Neural crest cell (in vitro differentiated cells): ENCODE results near the gene PWP2. TPM values are rescaled to one million over a fixed set of nuclear protein-coding genes. Genes with fewer than 3 reads are reported as not detected.
"Not testable (repeated sequence)": the region's sequence is repeated elsewhere in the genome, so short reads cannot be mapped to it uniquely, and the experiment has no call there.

ENCODE experiments used
- DNase-seq: peaks from one replicate; pipeline ENCODE4 v3.0.0; 2021; ENCODE audit warnings: low read depth, mixed read lengths, low spot score
- H3K27ac Mint-ChIP-seq: one replicate; pipeline ENCODE4 v1.8.0; 2021; ENCODE audit warnings: mild to moderate bottlenecking, mixed read lengths; ENCODE audit not compliant: unreplicated experiment
- H3K27me3 Mint-ChIP-seq: 2 replicates; pipeline ENCODE4 v1.8.0; 2021; ENCODE audit warnings: low read depth, mild to moderate bottlenecking, mixed read lengths
- H3K36me3 Mint-ChIP-seq: 2 replicates; pipeline ENCODE4 v1.8.0; 2021; ENCODE audit warnings: low read depth, mild to moderate bottlenecking, mixed read lengths
- H3K4me1 Mint-ChIP-seq: 2 replicates; pipeline ENCODE4 v1.8.0; 2021; ENCODE audit warnings: mixed read lengths
- H3K4me3 Mint-ChIP-seq: one replicate; pipeline ENCODE4 v1.8.0; 2021; ENCODE audit warnings: mild to moderate bottlenecking, mixed read lengths
- H3K9me3 Mint-ChIP-seq: 2 replicates; pipeline ENCODE4 v1.8.0; 2021; ENCODE audit warnings: mixed read lengths
- CTCF ChIP-seq: fragments of 200-600 bp; sonication (generic); conservative IDR thresholded peaks from 2 replicates; pipeline ENCODE4 v1.5.0; 2021; ENCODE audit warnings: antibody characterized with exemption, mild to moderate bottlenecking
- long read RNA-seq: library from polyadenylated mRNA; unstranded; transcript quantifications from one replicate; pipeline ENCODE4 v2.0.0, GENCODE V29; 2020
- total RNA-seq: library from RNA; stranded (reverse); gene quantifications from 2 replicates; pipeline ENCODE4 v1.2.1, GENCODE V29; 2021

Gene PWP2
- total RNA-seq, result 4.0 and 4.1 TPM in 2 replicates
- long read RNA-seq, result 0 reads

- H3K9me3 Mint-ChIP-seq, H3K4me1 Mint-ChIP-seq, H3K27me3 Mint-ChIP-seq, H3K4me3 Mint-ChIP-seq, H3K27ac Mint-ChIP-seq, DNase-seq, H3K36me3 Mint-ChIP-seq: not testable (repeated sequence)
These were observed at the start of gene PWP2 for GRCh38 chr21:44107026-44107501. PWP2 (plus strand) TSS chr21:44107399; CDS start chr21:44107417, 18 bp downstream.

GRCh38 chr21:44057960-44058651 is 49.1 kb upstream of the PWP2 start:
- H3K4me3 Mint-ChIP-seq, result no peak overlapping the region
- no peaks in the 10 kb centered on the region for H3K27me3 Mint-ChIP-seq
- H3K36me3 Mint-ChIP-seq, result no peaks in the 10 kb centered on the region
- TF ChIP-seq CTCF, result no peak
- no peaks in the 10 kb centered on the region for H3K9me3 Mint-ChIP-seq
- no peak for DNase-seq
- no peak overlapping the region for H3K27ac Mint-ChIP-seq
- peaks cover 5% of the 10 kb centered on the region for H3K4me1 Mint-ChIP-seq

GRCh38 chr21:44058652-44058964 is 48.6 kb upstream of the PWP2 start:
- no peak for DNase-seq
- Mint-ChIP-seq H3K9me3 (no peaks in the 10 kb centered on the region), H3K36me3 (no peaks in the 10 kb centered on the region), H3K4me1 (peaks cover 5% of the 10 kb centered on the region), H3K27me3 (no peaks in the 10 kb centered on the region), H3K4me3 (no peak overlapping the region), H3K27ac (no peak overlapping the region)
- no peak for TF ChIP-seq CTCF

- H3K27ac Mint-ChIP-seq, result no peak overlapping the region
- TF ChIP-seq CTCF, result no peak
- no peak for DNase-seq
- peaks cover 5% of the 10 kb centered on the region for H3K4me1 Mint-ChIP-seq
- no peaks in the 10 kb centered on the region for H3K9me3 Mint-ChIP-seq
- no peaks in the 10 kb centered on the region for H3K36me3 Mint-ChIP-seq
- no peak overlapping the region for H3K4me3 Mint-ChIP-seq
- H3K27me3 Mint-ChIP-seq, result no peaks in the 10 kb centered on the region
These were observed 48.2 kb upstream of the PWP2 start for GRCh38 chr21:44058981-44059380.

GRCh38 chr21:44059710-44060109 is 47.5 kb upstream of the PWP2 start:
- no peak overlapping the region for H3K4me3 Mint-ChIP-seq
- H3K4me1 Mint-ChIP-seq, result peaks cover 2% of the 10 kb centered on the region

More at GRCh38 chr21:44059710-44060109, 47.5 kb upstream of the PWP2 start:
- H3K36me3 Mint-ChIP-seq, result no peaks in the 10 kb centered on the region
- no peak for TF ChIP-seq CTCF
- no peak overlapping the region for H3K27ac Mint-ChIP-seq
- DNase-seq, result no peak
- H3K9me3 Mint-ChIP-seq, result no peaks in the 10 kb centered on the region
- no peaks in the 10 kb centered on the region for H3K27me3 Mint-ChIP-seq
